GM23338 (cell line): ENCODE data around the gene PLCD3. TPM values are rescaled to one million over a fixed set of nuclear protein-coding genes. Genes with fewer than 3 reads are reported as not detected.

Experiments used
- ATAC-seq: fragments of 200-7000 bp; cut with Tn5 transposase; 3 replicates; pipeline ENCODE4 v1.9.1; 2020
- DNase-seq: peaks from one replicate; pipeline ENCODE4 v3.0.0-alpha.2; 2015; ENCODE audit warnings: low spot score
- H2AFZ ChIP-seq: fragments of 200-600 bp; sonication (generic); 2 replicates; pipeline ENCODE4 v1.8.0; 2016; ENCODE audit warnings: antibody characterized with exemption, mild to moderate bottlenecking, moderate library complexity
- H3F3A ChIP-seq: fragments of 200-600 bp; sonication (generic); replicated peaks from 2 replicates; pipeline ENCODE4 v1.8.0; 2017; ENCODE audit warnings: antibody characterized with exemption, mixed run types, low read depth
- H3K27ac ChIP-seq: fragments of 200-600 bp; sonication (generic); 2 replicates; pipeline ENCODE4 v1.6.1; 2016; ENCODE audit warnings: low read depth
- H3K27me3 ChIP-seq: fragments of 200-600 bp; sonication (generic); 2 replicates; pipeline ENCODE4 v1.8.0; 2016; ENCODE audit warnings: mild to moderate bottlenecking, mixed run types, moderate library complexity; ENCODE audit not compliant: insufficient read depth
- H3K36me3 ChIP-seq: fragments of 200-600 bp; sonication (generic); 2 replicates; pipeline ENCODE4 v1.8.0; 2016; ENCODE audit warnings: mild to moderate bottlenecking; ENCODE audit not compliant: insufficient read depth
- H3K4me1 ChIP-seq: fragments of 200-600 bp; sonication (generic); 2 replicates; pipeline ENCODE4 v1.8.0; 2016; ENCODE audit warnings: mild to moderate bottlenecking, moderate library complexity; ENCODE audit not compliant: insufficient read depth
- H3K4me2 ChIP-seq: fragments of 200-600 bp; sonication (generic); 2 replicates; pipeline ENCODE4 v1.7.1; 2017; ENCODE audit warnings: mixed run types
- H3K4me3 ChIP-seq: fragments of 200-600 bp; sonication (generic); 2 replicates; pipeline ENCODE4 v1.6.1; 2016; ENCODE audit warnings: mixed run types
- H3K79me2 ChIP-seq: fragments of 200-600 bp; sonication (generic); replicated peaks from 2 replicates; pipeline ENCODE4 v1.8.0; 2017; ENCODE audit warnings: mild to moderate bottlenecking; ENCODE audit not compliant: insufficient read depth
- H3K9me2 ChIP-seq: fragments of 200-600 bp; sonication (generic); 2 replicates; pipeline ENCODE4 v1.8.0; 2017; ENCODE audit not compliant: insufficient read depth
- H4K20me1 ChIP-seq: fragments of 200-600 bp; sonication (generic); replicated peaks from 2 replicates; pipeline ENCODE4 v1.8.0; 2017; ENCODE audit warnings: mild to moderate bottlenecking; ENCODE audit not compliant: insufficient read depth
- H3K27ac Mint-ChIP-seq: 2 replicates; pipeline ENCODE4 v1.8.0; 2020; ENCODE audit warnings: inconsistent platforms, mild to moderate bottlenecking, moderate library complexity, mixed read lengths
- H3K27me3 Mint-ChIP-seq: 3 replicates; pipeline ENCODE4 v1.8.0; 2022; ENCODE audit warnings: low read depth, mild to moderate bottlenecking, moderate library complexity, mixed read lengths, inconsistent platforms; ENCODE audit not compliant: insufficient read depth, poor library complexity
- H3K36me3 Mint-ChIP-seq: 3 replicates; pipeline ENCODE4 v1.8.0; 2021; ENCODE audit warnings: low read depth, mild to moderate bottlenecking, inconsistent platforms, moderate library complexity, mixed read lengths
- H3K4me1 Mint-ChIP-seq: 3 replicates; pipeline ENCODE4 v1.8.0; 2020; ENCODE audit warnings: mild to moderate bottlenecking, inconsistent platforms, mixed read lengths
- H3K4me3 Mint-ChIP-seq: 3 replicates; pipeline ENCODE4 v1.8.0; 2021; ENCODE audit warnings: moderate library complexity, mild to moderate bottlenecking, inconsistent platforms, mixed read lengths
- H3K9me3 Mint-ChIP-seq: 3 replicates; pipeline ENCODE4 v1.8.0; 2020; ENCODE audit warnings: moderate library complexity, mild to moderate bottlenecking, inconsistent platforms, mixed read lengths
- CREB1 ChIP-seq: fragments of 250-450 bp; sonication (Bioruptor Pico); IDR thresholded peaks from 2 replicates; pipeline ENCODE4 v1.5.0; 2020; ENCODE audit warnings: low read depth, mild to moderate bottlenecking, moderate library complexity
- ZNF114 ChIP-seq: fragments of 250-450 bp; sonication (Bioruptor Pico); IDR thresholded peaks from 2 replicates; pipeline ENCODE4 v1.5.0; 2020; ENCODE audit warnings: mild to moderate bottlenecking, moderate library complexity
- polyA plus RNA-seq: library from polyadenylated mRNA; unstranded; fragments of >200 nt; fragmentation: Nextera tagmentation; extraction: Ambion mirVana; gene quantifications from 2 replicates; pipeline ENCODE4 v1.2.1, GENCODE V29; 2016
- total RNA-seq: library from RNA; depleted of rRNA; stranded (reverse); fragments of >200 nt; shearing (Covaris generic); gene quantifications from 2 replicates; pipeline ENCODE4 v1.2.3, GENCODE V29; 2014
- TF ChIP-seq, protein P1 (sequence below), 2 experiments: fragments of 200-600 bp in 1 of 2; sonication (generic) in 1 of 2; conservative IDR thresholded peaks; 2 replicates each; pipeline versions ENCODE4 v1.5.1 to v1.6.1; 2016 to 2017; ENCODE audit warnings: antibody characterized with exemption in 2 of 2, low read depth in 2 of 2, mild to moderate bottlenecking in 2 of 2, moderate library complexity in 1 of 2
- TF ChIP-seq, protein P2 (sequence below): IDR thresholded peaks from one replicate; pipeline ENCODE4 v1.6.1; 2018; ENCODE audit warnings: antibody characterized with exemption; ENCODE audit not compliant: unreplicated experiment
- TF ChIP-seq, protein P3 (sequence below): fragments of 250-450 bp; sonication (Bioruptor Pico); IDR thresholded peaks from 2 replicates; pipeline ENCODE4 v1.5.0; 2020; ENCODE audit warnings: mild to moderate bottlenecking, moderate library complexity

The PLCD3 gene
- total and polyA plus RNA-seq, 2 experiments from 2014 or later = 3.0 to 32.1 TPM

DNA sequence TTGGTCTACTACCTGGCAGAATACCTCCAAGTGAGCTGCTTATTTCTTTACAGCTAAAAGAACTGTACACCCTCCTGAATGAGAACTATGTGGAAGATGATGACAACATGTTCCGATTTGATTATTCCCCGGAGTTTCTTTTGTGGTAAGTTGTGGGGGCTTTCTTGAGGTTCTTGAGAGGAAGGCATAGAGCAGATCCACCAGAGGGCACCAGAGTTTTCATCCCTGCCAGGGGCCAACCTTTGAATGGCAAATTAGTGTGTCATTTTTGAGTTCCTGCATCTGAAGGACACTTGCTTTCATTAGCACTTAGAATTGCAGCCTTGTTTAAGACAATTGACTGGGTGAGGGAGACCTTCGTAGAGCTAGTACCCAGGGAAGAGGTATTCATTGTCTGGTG lies 36.2 kb downstream of the PLCD3 start:
- no peak overlapping the region for H3K4me3 ChIP-seq
- peaks cover 28% of the 10 kb centered on the region for H4K20me1 ChIP-seq
- H3K27me3 ChIP-seq = no peaks in the 10 kb centered on the region
- Mint-ChIP-seq H3K4me3 (no peak overlapping the region), H3K27ac (no peak overlapping the region), H3K9me3 (no peaks in the 10 kb centered on the region), H3K36me3 (peaks cover 82% of the 10 kb centered on the region), H3K27me3 (peaks cover 7% of the 10 kb centered on the region), H3K4me1 (peaks cover 7% of the 10 kb centered on the region)
- DNase-seq (peak; percentile 58), ATAC-seq (no peak; the same call in 2 of the 3 replicates)
- no peaks in the 10 kb centered on the region for H3K4me1 ChIP-seq
- no peak overlapping the region for H2AFZ ChIP-seq
- H3K9me2 ChIP-seq = no peaks in the 10 kb centered on the region
- H3K36me3 ChIP-seq = peaks cover 51% of the 10 kb centered on the region
- H3K4me2 ChIP-seq = no peak overlapping the region
- no peak overlapping the region; the same call in 1 of the 2 replicates for H3K27ac ChIP-seq
- H3K79me2 ChIP-seq = no peaks in the 10 kb centered on the region
- H3F3A ChIP-seq = peaks cover 24% of the 10 kb centered on the region
- TF ChIP-seq CREB1 = no peak
- TF ChIP-seq, protein P1, sequence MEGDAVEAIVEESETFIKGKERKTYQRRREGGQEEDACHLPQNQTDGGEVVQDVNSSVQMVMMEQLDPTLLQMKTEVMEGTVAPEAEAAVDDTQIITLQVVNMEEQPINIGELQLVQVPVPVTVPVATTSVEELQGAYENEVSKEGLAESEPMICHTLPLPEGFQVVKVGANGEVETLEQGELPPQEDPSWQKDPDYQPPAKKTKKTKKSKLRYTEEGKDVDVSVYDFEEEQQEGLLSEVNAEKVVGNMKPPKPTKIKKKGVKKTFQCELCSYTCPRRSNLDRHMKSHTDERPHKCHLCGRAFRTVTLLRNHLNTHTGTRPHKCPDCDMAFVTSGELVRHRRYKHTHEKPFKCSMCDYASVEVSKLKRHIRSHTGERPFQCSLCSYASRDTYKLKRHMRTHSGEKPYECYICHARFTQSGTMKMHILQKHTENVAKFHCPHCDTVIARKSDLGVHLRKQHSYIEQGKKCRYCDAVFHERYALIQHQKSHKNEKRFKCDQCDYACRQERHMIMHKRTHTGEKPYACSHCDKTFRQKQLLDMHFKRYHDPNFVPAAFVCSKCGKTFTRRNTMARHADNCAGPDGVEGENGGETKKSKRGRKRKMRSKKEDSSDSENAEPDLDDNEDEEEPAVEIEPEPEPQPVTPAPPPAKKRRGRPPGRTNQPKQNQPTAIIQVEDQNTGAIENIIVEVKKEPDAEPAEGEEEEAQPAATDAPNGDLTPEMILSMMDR (conservative IDR thresholded peaks at IDR 0.05; ENCODE audit: low read depth in 2 of 2) = peak; percentile 56 to 62

DNA sequence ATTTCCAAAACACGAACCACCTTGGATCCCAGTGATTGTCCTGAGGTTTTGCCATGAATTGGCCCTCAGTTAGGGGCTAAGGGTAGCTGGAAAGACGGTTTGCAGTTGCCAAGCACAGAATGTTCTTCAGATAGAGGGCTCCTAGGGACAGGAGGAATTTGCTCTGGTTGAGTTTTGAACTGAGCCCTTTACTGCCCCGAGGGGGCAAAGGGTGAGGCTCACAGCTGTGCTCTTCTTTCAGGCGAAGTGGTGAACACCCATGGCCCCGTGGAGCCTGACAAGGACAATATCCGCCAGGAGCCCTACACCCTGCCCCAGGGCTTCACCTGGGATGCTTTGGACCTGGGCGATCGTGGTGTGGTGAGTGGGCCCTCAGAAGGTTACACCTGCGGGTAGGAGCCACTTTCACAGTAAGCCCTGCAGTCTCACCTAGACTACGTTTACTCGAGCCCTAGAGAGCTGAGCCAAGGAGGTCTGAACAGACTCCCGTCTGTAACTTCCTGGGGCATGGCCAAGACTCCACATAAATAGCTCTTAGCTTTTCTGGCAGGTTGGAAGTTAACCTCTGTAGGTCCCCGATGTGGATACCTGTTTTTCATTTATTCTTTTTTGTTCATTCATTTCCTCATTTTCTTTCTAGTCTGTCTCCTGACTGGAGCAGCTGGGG lies 38.7 kb downstream of the PLCD3 start:
- Histone ChIP-seq H3K4me3 (no peak overlapping the region), H3K27ac (no peak overlapping the region), H3K4me2 (no peak overlapping the region), H3K27me3 (no peaks in the 10 kb centered on the region), H2AFZ (no peak overlapping the region), H3K79me2 (no peaks in the 10 kb centered on the region), H3K36me3 (peaks cover 49% of the 10 kb centered on the region), H3F3A (peaks cover 15% of the 10 kb centered on the region), H3K9me2 (no peaks in the 10 kb centered on the region), H3K4me1 (no peaks in the 10 kb centered on the region), H4K20me1 (peaks cover 25% of the 10 kb centered on the region; the same call in 1 of the 2 replicates)
- no peak overlapping the region for H3K4me3 Mint-ChIP-seq
- H3K36me3 Mint-ChIP-seq = peaks cover 80% of the 10 kb centered on the region
- DNase-seq (no peak), ATAC-seq (no peak)
- peaks cover 9% of the 10 kb centered on the region for H3K4me1 Mint-ChIP-seq
- H3K27me3 Mint-ChIP-seq = peaks cover 3% of the 10 kb centered on the region
- no peaks in the 10 kb centered on the region for H3K9me3 Mint-ChIP-seq
- no peak overlapping the region for H3K27ac Mint-ChIP-seq
- TF ChIP-seq, protein P2, sequence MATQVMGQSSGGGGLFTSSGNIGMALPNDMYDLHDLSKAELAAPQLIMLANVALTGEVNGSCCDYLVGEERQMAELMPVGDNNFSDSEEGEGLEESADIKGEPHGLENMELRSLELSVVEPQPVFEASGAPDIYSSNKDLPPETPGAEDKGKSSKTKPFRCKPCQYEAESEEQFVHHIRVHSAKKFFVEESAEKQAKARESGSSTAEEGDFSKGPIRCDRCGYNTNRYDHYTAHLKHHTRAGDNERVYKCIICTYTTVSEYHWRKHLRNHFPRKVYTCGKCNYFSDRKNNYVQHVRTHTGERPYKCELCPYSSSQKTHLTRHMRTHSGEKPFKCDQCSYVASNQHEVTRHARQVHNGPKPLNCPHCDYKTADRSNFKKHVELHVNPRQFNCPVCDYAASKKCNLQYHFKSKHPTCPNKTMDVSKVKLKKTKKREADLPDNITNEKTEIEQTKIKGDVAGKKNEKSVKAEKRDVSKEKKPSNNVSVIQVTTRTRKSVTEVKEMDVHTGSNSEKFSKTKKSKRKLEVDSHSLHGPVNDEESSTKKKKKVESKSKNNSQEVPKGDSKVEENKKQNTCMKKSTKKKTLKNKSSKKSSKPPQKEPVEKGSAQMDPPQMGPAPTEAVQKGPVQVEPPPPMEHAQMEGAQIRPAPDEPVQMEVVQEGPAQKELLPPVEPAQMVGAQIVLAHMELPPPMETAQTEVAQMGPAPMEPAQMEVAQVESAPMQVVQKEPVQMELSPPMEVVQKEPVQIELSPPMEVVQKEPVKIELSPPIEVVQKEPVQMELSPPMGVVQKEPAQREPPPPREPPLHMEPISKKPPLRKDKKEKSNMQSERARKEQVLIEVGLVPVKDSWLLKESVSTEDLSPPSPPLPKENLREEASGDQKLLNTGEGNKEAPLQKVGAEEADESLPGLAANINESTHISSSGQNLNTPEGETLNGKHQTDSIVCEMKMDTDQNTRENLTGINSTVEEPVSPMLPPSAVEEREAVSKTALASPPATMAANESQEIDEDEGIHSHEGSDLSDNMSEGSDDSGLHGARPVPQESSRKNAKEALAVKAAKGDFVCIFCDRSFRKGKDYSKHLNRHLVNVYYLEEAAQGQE = no peak
- TF ChIP-seq, protein P1 (conservative IDR thresholded peaks at IDR 0.05; ENCODE audit: low read depth in 2 of 2) = no peak
- TF ChIP-seq, protein P3, sequence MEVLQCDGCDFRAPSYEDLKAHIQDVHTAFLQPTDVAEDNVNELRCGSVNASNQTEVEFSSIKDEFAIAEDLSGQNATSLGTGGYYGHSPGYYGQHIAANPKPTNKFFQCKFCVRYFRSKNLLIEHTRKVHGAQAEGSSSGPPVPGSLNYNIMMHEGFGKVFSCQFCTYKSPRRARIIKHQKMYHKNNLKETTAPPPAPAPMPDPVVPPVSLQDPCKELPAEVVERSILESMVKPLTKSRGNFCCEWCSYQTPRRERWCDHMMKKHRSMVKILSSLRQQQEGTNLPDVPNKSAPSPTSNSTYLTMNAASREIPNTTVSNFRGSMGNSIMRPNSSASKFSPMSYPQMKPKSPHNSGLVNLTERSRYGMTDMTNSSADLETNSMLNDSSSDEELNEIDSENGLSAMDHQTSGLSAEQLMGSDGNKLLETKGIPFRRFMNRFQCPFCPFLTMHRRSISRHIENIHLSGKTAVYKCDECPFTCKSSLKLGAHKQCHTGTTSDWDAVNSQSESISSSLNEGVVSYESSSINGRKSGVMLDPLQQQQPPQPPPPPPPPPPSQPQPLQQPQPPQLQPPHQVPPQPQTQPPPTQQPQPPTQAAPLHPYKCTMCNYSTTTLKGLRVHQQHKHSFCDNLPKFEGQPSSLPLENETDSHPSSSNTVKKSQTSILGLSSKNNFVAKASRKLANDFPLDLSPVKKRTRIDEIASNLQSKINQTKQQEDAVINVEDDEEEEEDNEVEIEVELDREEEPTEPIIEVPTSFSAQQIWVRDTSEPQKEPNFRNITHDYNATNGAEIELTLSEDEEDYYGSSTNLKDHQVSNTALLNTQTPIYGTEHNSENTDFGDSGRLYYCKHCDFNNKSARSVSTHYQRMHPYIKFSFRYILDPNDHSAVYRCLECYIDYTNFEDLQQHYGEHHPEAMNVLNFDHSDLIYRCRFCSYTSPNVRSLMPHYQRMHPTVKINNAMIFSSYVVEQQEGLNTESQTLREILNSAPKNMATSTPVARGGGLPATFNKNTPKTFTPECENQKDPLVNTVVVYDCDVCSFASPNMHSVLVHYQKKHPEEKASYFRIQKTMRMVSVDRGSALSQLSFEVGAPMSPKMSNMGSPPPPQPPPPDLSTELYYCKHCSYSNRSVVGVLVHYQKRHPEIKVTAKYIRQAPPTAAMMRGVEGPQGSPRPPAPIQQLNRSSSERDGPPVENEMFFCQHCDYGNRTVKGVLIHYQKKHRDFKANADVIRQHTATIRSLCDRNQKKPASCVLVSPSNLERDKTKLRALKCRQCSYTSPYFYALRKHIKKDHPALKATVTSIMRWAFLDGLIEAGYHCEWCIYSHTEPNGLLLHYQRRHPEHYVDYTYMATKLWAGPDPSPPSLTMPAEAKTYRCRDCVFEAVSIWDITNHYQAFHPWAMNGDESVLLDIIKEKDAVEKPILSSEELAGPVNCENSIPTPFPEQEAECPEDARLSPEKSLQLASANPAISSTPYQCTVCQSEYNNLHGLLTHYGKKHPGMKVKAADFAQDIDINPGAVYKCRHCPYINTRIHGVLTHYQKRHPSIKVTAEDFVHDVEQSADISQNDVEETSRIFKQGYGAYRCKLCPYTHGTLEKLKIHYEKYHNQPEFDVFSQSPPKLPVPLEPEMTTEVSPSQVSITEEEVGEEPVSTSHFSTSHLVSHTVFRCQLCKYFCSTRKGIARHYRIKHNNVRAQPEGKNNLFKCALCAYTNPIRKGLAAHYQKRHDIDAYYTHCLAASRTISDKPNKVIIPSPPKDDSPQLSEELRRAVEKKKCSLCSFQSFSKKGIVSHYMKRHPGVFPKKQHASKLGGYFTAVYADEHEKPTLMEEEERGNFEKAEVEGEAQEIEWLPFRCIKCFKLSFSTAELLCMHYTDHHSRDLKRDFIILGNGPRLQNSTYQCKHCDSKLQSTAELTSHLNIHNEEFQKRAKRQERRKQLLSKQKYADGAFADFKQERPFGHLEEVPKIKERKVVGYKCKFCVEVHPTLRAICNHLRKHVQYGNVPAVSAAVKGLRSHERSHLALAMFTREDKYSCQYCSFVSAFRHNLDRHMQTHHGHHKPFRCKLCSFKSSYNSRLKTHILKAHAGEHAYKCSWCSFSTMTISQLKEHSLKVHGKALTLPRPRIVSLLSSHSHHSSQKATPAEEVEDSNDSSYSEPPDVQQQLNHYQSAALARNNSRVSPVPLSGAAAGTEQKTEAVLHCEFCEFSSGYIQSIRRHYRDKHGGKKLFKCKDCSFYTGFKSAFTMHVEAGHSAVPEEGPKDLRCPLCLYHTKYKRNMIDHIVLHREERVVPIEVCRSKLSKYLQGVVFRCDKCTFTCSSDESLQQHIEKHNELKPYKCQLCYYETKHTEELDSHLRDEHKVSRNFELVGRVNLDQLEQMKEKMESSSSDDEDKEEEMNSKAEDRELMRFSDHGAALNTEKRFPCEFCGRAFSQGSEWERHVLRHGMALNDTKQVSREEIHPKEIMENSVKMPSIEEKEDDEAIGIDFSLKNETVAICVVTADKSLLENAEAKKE = no peak
- TF ChIP-seq ZNF114 (CRISPR knock-in tag) (no peak), CREB1 (no peak)
